ENCODE data around the gene TSGA10.
A peak's percentile ranks its signal among the peaks of the same experiment; 100 is the strongest.
"Not testable (repeated sequence)": the region's sequence is repeated elsewhere in the genome, so short reads cannot be mapped to it uniquely, and the experiment has no call there.

Gene TSGA10

GRCh38 chr2:99035920-99036319 is 118.8 kb downstream of the TSGA10 start:
- peak; percentile 3 for DNase-seq (ENCODE audit: low read depth, low spot score)
- in situ Hi-C loops (cut with HindIII; ENCODE audit: low sequenced_read_pairs) = no loop called here

GRCh38 chr2:99032786-99033185 is 122.0 kb downstream of the TSGA10 start:
- TF ChIP-seq CTCF (IDR thresholded peaks at IDR 0.05; ENCODE audit: low read depth, low read length) = no peak
- H3K4me3 ChIP-seq (ENCODE audit: low read depth, low read length) = no peak overlapping the region
- DNase-seq (ENCODE audit: low read depth, low spot score) = no peak
- in situ Hi-C loops (cut with HindIII; ENCODE audit: low sequenced_read_pairs) = no loop called here

More at GRCh38 chr2:99035920-99036319, 118.8 kb downstream of the TSGA10 start:
- no peak overlapping the region for H3K4me3 ChIP-seq (ENCODE audit: low read depth, low read length)
- no peak for TF ChIP-seq CTCF (IDR thresholded peaks at IDR 0.05; ENCODE audit: low read depth, low read length)

- DNase-seq (ENCODE audit: low read depth, low spot score) = no peak
- in situ Hi-C loops (cut with HindIII; ENCODE audit: low sequenced_read_pairs) = no loop called here
- no peak for TF ChIP-seq CTCF (IDR thresholded peaks at IDR 0.05; ENCODE audit: low read depth, low read length)
- H3K4me3 ChIP-seq (ENCODE audit: low read depth, low read length) = no peak overlapping the region
Measured at GRCh38 chr2:99032001-99032400, 122.7 kb downstream of the TSGA10 start.

- no peak overlapping the region for H3K4me3 ChIP-seq (ENCODE audit: low read depth, low read length)
- in situ Hi-C loops (cut with HindIII; ENCODE audit: low sequenced_read_pairs) = no loop called here
- no peak for DNase-seq (ENCODE audit: low read depth, low spot score)
- no peak for TF ChIP-seq CTCF (IDR thresholded peaks at IDR 0.05; ENCODE audit: low read depth, low read length)
Measured at GRCh38 chr2:99031481-99031880, 123.3 kb downstream of the TSGA10 start.

GRCh38 chr2:99028558-99028957 is 126.2 kb downstream of the TSGA10 start:
- DNase-seq (ENCODE audit: low read depth, low spot score) = no peak
- no peak for TF ChIP-seq CTCF (IDR thresholded peaks at IDR 0.05; ENCODE audit: low read depth, low read length)
- in situ Hi-C loops (cut with HindIII; ENCODE audit: low sequenced_read_pairs) = no loop called here
- no peak overlapping the region for H3K4me3 ChIP-seq (ENCODE audit: low read depth, low read length)

- in situ Hi-C loops (cut with HindIII; ENCODE audit: low sequenced_read_pairs) = no loop called here
- no peak for DNase-seq (ENCODE audit: low read depth, low spot score)
- no peak overlapping the region for H3K4me3 ChIP-seq (ENCODE audit: low read depth, low read length)
- TF ChIP-seq CTCF (IDR thresholded peaks at IDR 0.05; ENCODE audit: low read depth, low read length) = no peak
Measured at GRCh38 chr2:99027856-99028255, 126.9 kb downstream of the TSGA10 start.

- H3K4me3 ChIP-seq (ENCODE audit: low read depth, low read length) = no peak overlapping the region
- DNase-seq (ENCODE audit: low read depth, low spot score) = no peak
- in situ Hi-C loops (cut with HindIII; ENCODE audit: low sequenced_read_pairs) = no loop called here
- no peak for TF ChIP-seq CTCF (IDR thresholded peaks at IDR 0.05; ENCODE audit: low read depth, low read length)
Measured at GRCh38 chr2:99000708-99001107, 154.0 kb downstream of the TSGA10 start.

- in situ Hi-C loops (cut with HindIII; ENCODE audit: low sequenced_read_pairs); DNase-seq (ENCODE audit: low read depth, low spot score); H3K4me3 ChIP-seq (ENCODE audit: low read depth, low read length): not testable (repeated sequence)
Measured at GRCh38 chr2:98988695-98989094, 166.0 kb downstream of the TSGA10 start.
